ENCODE measurements around the gene SIRPB2.

GRCh38 chr20:1526896-1527295 lies 35.7 kb upstream of the SIRPB2 start:
- TF ChIP-seq POLR2A (IDR thresholded peaks at IDR 0.05; ENCODE audit: low read depth, low read length) (no peak), TAF1 (IDR thresholded peaks at IDR 0.05; ENCODE audit: borderline replicate concordance, low read depth, low read length) (no peak)

All from GM12892 (cell line).